Measurements from ENCODE around the gene ADGRG7. TPM values are rescaled to one million over a fixed set of nuclear protein-coding genes. Genes with fewer than 3 reads are reported as not detected.
"Not testable (repeated sequence)": the region's sequence is repeated elsewhere in the genome, so short reads cannot be mapped to it uniquely, and the experiment has no call there.

Gene ADGRG7
- total and polyA plus RNA-seq, 10 donors, result not detected

- intact Hi-C loops (cut with DNase I; ENCODE audit: low total_unique reads), result no loop called here
- Histone ChIP-seq H3K27me3 (replicated peaks in 1 of 7) (no peaks in the 10 kb centered on the region), H3K4me1 (peaks cover 0 to 14% (median 0%) of the 10 kb centered on the region in 6 donors), H3K36me3 (no peaks in the 10 kb centered on the region), H3K4me3 (no peak overlapping the region), H3K27ac (no peak overlapping the region), H3K9me3 (no peaks in the 10 kb centered on the region)
- no peak for TF ChIP-seq POLR2AphosphoS5 (IDR thresholded peaks at IDR 0.05)
- TF ChIP-seq, protein P1, sequence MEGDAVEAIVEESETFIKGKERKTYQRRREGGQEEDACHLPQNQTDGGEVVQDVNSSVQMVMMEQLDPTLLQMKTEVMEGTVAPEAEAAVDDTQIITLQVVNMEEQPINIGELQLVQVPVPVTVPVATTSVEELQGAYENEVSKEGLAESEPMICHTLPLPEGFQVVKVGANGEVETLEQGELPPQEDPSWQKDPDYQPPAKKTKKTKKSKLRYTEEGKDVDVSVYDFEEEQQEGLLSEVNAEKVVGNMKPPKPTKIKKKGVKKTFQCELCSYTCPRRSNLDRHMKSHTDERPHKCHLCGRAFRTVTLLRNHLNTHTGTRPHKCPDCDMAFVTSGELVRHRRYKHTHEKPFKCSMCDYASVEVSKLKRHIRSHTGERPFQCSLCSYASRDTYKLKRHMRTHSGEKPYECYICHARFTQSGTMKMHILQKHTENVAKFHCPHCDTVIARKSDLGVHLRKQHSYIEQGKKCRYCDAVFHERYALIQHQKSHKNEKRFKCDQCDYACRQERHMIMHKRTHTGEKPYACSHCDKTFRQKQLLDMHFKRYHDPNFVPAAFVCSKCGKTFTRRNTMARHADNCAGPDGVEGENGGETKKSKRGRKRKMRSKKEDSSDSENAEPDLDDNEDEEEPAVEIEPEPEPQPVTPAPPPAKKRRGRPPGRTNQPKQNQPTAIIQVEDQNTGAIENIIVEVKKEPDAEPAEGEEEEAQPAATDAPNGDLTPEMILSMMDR (IDR thresholded peaks at IDR 0.05 in 8 of 11, conservative IDR thresholded peaks at IDR 0.05 in 3 of 11), result no peak
- no peak for TF ChIP-seq POLR2A (IDR thresholded peaks at IDR 0.05)
- DNase-seq, result no peak
- 70 to 93% (median 82%) methylated on average over 1 of the region's 1 CpG for WGBS, 5 donors
Measured at GRCh38 chr3:100647657-100648056, 38.3 kb downstream of the ADGRG7 start.

DNA sequence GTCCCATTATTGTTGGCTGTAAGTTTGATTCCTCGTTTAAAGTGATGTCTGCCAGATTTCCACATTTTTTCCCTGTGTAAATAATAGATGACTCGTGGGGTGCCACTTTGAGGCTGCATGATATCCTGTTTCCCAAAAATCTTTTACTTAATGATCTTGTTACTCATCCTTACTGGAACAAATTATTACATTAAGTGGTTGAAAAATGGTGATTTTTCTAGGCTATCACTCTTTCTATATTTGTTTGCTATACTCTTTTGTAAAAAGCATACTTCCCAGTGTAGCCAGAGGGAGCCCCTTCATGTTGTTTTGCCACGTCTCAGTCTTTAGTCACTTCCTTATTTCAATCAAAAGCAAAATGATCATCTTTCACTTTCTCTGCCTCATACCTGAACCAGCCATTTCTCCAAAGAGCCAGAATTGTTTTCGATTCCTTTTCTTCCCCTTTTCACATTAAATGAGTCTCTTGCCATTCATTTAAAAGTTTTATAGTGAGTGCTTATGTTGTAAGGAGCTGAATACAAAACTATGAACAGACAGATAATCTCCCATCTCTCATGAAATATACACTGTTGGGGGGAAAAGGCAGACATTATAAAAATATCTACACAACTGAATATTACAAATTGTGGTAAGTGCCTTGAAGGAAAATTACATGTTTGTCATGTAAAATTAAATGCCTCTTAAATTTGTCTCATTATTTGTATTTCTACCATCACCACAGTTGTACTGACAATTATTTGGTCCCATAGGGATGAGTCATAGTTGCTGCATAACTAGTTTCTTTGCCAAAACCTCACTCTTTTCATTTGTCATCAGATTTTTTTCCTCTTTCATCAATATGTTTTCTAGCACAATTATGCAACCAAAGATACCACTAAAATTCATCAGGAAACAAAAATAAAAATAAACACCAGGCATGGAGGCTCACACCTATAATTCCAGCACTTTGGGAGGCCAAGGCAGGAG is 41.5 kb downstream of the ADGRG7 start:
- Histone ChIP-seq H3K36me3 (no peaks in the 10 kb centered on the region), H3K4me1 (peaks cover 0 to 14% (median 0%) of the 10 kb centered on the region in 6 donors), H3K27me3 (replicated peaks in 1 of 7) (no peaks in the 10 kb centered on the region), H3K9me3 (no peaks in the 10 kb centered on the region), H3K27ac (peak overlapping the region in 6 of 8 donors; percentile 30 to 59 (median 48)), H3K4me3 (peak overlapping the region in 1 of 8 donors; percentile 17)
- no peak for DNase-seq
- 31 to 40% (median 35%) methylated on average over 4 of the region's 4 CpGs for WGBS, 5 donors
- no peak for TF ChIP-seq POLR2A (IDR thresholded peaks at IDR 0.05)
- TF ChIP-seq, protein P1 (IDR thresholded peaks at IDR 0.05 in 8 of 11, conservative IDR thresholded peaks at IDR 0.05 in 3 of 11), result peak in 3 of 11 experiments; percentile 12 to 16 (median 14)
- intact Hi-C loops (cut with DNase I; ENCODE audit: low total_unique reads), result no loop called here

DNA sequence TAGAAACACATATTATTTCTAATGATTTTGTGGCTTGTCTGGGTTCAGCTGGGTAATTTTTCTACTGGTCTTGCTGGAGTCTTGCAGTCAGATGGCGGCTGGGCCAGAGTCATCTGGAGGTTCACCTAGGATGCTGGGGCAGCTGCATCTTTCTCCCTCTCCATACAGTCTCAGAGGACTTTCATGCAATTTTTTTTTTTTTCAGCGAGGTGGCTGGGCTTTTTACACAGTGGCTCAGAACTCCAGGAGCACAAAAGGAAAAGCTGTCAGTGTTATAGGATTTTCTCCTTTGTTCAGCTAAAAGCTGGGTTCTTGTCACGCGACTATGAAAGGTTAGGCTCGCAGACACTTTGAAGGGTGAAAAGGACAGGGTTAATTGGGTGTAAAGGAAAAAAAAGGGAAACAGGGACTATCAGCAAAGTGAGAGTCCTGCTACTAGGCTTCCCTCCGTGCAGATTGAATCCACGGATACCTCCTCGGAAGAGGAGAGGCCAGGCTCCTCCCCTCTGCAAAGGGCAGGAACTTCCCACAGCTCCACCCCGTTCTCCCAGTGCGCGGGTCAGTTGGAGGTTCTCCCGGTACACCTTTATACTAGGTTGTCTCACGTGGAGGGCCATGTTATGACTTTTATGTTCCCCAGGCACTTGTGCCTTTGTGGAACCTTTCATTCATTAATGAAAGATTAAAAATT is 44.3 kb downstream of the ADGRG7 start:
- 82 to 90% (median 88%) methylated on average over 13 of the region's 13 CpGs for WGBS, 5 donors
- no peak for TF ChIP-seq POLR2AphosphoS5 (IDR thresholded peaks at IDR 0.05)
- TF ChIP-seq, protein P1 (IDR thresholded peaks at IDR 0.05 in 8 of 11, conservative IDR thresholded peaks at IDR 0.05 in 3 of 11), result no peak
- TF ChIP-seq POLR2A (IDR thresholded peaks at IDR 0.05), result no peak
- Histone ChIP-seq H3K9me3 (no peaks in the 10 kb centered on the region), H3K27ac (no peak overlapping the region), H3K27me3 (replicated peaks in 1 of 7) (no peaks in the 10 kb centered on the region), H3K4me1 (peaks cover 0 to 14% (median 0%) of the 10 kb centered on the region in 6 donors), H3K36me3 (no peaks in the 10 kb centered on the region), H3K4me3 (no peak overlapping the region)
- intact Hi-C loops (cut with DNase I; ENCODE audit: low total_unique reads), result no loop called here
- no peak for DNase-seq

- TF ChIP-seq, protein P1 (IDR thresholded peaks at IDR 0.05 in 8 of 11, conservative IDR thresholded peaks at IDR 0.05 in 3 of 11), result no peak
- TF ChIP-seq POLR2AphosphoS5 (IDR thresholded peaks at IDR 0.05), result no peak
- no peak for TF ChIP-seq POLR2A (IDR thresholded peaks at IDR 0.05)
- Histone ChIP-seq H3K9me3 (no peaks in the 10 kb centered on the region), H3K36me3 (no peaks in the 10 kb centered on the region), H3K4me1 (no peaks in the 10 kb centered on the region), H3K27ac (no peak overlapping the region), H3K4me3 (no peak overlapping the region), H3K27me3 (replicated peaks in 1 of 7) (peaks cover 0 to 13% (median 0%) of the 10 kb centered on the region in 7 donors)
- intact Hi-C loops (cut with DNase I; ENCODE audit: low total_unique reads), result no loop called here
- 69 to 84% (median 74%) methylated on average over 2 of the region's 2 CpGs for WGBS, 5 donors
- DNase-seq, result no peak
Measured at GRCh38 chr3:100656945-100657344, 47.5 kb downstream of the ADGRG7 start.

GRCh38 chr3:100661294-100661693 is 51.9 kb downstream of the ADGRG7 start:
- H3K27ac ChIP-seq; H3K9me3 ChIP-seq; H3K4me1 ChIP-seq; H3K4me3 ChIP-seq; intact Hi-C loops (cut with DNase I; ENCODE audit: low total_unique reads); H3K36me3 ChIP-seq; DNase-seq: not testable (repeated sequence)
- peaks cover 0 to 13% (median 0%) of the 10 kb centered on the region in 7 donors for H3K27me3 ChIP-seq (replicated peaks in 1 of 7)

Measured in spleen (tissue), 11 donors.